H9 (cell line): ENCODE data around the gene DNAH1. TPM values are rescaled to one million over a fixed set of nuclear protein-coding genes. Genes with fewer than 3 reads are reported as not detected.

Source experiments
- DNase-seq: peaks from one replicate; pipeline ENCODE4 v3.0.0-alpha.2; 2017
- H2AFZ ChIP-seq: one replicate; pipeline ENCODE4 v1.6.1; 2013; ENCODE audit warnings: mild to moderate bottlenecking, low read length, control low read depth, moderate library complexity
- H2AK5ac ChIP-seq: 2 replicates; pipeline ENCODE4 v1.6.1; 2013; ENCODE audit warnings: low read length, control low read depth, mixed read lengths; ENCODE audit not compliant: insufficient read length
- H2BK120ac ChIP-seq: one replicate; pipeline ENCODE4 v1.6.1; 2013; ENCODE audit warnings: low read depth, mild to moderate bottlenecking, low read length, control low read depth, inconsistent platforms; ENCODE audit not compliant: poor library complexity, severe bottlenecking
- H2BK12ac ChIP-seq: 2 replicates; pipeline ENCODE4 v1.6.1; 2013; ENCODE audit warnings: low read length, control low read depth, mixed read lengths, low read depth; ENCODE audit not compliant: insufficient read length
- H2BK15ac ChIP-seq: 2 replicates; pipeline ENCODE4 v1.6.1; 2013; ENCODE audit warnings: low read depth, low read length, control low read depth
- H2BK20ac ChIP-seq: one replicate; pipeline ENCODE4 v1.6.1; 2013; ENCODE audit warnings: low read depth, mild to moderate bottlenecking, low read length, control low read depth, inconsistent platforms; ENCODE audit not compliant: poor library complexity, severe bottlenecking
- H2BK5ac ChIP-seq: 2 replicates; pipeline ENCODE4 v1.6.1; 2013; ENCODE audit warnings: low read length, control low read depth, mixed read lengths; ENCODE audit not compliant: insufficient read length
- H3K14ac ChIP-seq: 2 replicates; pipeline ENCODE4 v1.6.1; 2013; ENCODE audit warnings: low read length, control low read depth; ENCODE audit not compliant: insufficient read depth
- H3K18ac ChIP-seq: 2 replicates; pipeline ENCODE4 v1.6.1; 2013; ENCODE audit warnings: low read depth, mild to moderate bottlenecking, mixed read lengths, low read length, control low read depth; ENCODE audit not compliant: insufficient read length
- H3K23ac ChIP-seq: 2 replicates; pipeline ENCODE4 v1.6.1; 2013; ENCODE audit warnings: low read length, control low read depth, mixed read lengths, low read depth; ENCODE audit not compliant: insufficient read length
- H3K23me2 ChIP-seq: 2 replicates; pipeline ENCODE4 v1.6.1; 2013; ENCODE audit warnings: low read depth, mild to moderate bottlenecking, mixed read lengths, low read length, control low read depth; ENCODE audit not compliant: insufficient read length, poor library complexity, severe bottlenecking
- H3K27ac ChIP-seq: 2 replicates; pipeline ENCODE4 v1.5.1; 2013; ENCODE audit warnings: low read length, control low read depth, mixed read lengths, low read depth; ENCODE audit not compliant: insufficient read length
- H3K27me3 ChIP-seq: 2 replicates; pipeline ENCODE4 v1.6.1; 2013; ENCODE audit warnings: low read length, control low read depth, inconsistent platforms; ENCODE audit not compliant: insufficient read depth
- H3K4ac ChIP-seq: 2 replicates; pipeline ENCODE4 v1.6.1; 2013; ENCODE audit warnings: low read depth, mild to moderate bottlenecking, control low read depth, inconsistent platforms, low read length, moderate library complexity
- H3K4me1 ChIP-seq: 2 replicates; pipeline ENCODE4 v1.6.1; 2013; ENCODE audit warnings: low read length, control low read depth, inconsistent platforms; ENCODE audit not compliant: insufficient read depth
- H3K4me2 ChIP-seq: 2 replicates; pipeline ENCODE4 v1.6.1; 2013; ENCODE audit warnings: low read length, control low read depth, mixed read lengths; ENCODE audit not compliant: insufficient read length, insufficient read depth
- H3K56ac ChIP-seq: 2 replicates; pipeline ENCODE4 v1.6.1; 2013; ENCODE audit warnings: low read depth, mild to moderate bottlenecking, mixed read lengths, low read length, control low read depth; ENCODE audit not compliant: insufficient read length
- H3K79me1 ChIP-seq: 2 replicates; pipeline ENCODE4 v1.6.1; 2013; ENCODE audit warnings: low read depth, mild to moderate bottlenecking, moderate library complexity, low read length, control low read depth, inconsistent platforms; ENCODE audit not compliant: insufficient read depth, poor library complexity, severe bottlenecking
- H3K79me2 ChIP-seq: 2 replicates; pipeline ENCODE4 v1.6.1; 2013; ENCODE audit warnings: low read length, control low read depth, inconsistent platforms; ENCODE audit not compliant: insufficient read depth
- H3K9ac ChIP-seq: 2 replicates; pipeline ENCODE4 v1.6.1; 2013; ENCODE audit warnings: low read length, control low read depth, mixed read lengths; ENCODE audit not compliant: insufficient read length; ENCODE audit errors: extremely low read depth
- H3K9me3 ChIP-seq: one replicate; pipeline ENCODE4 v1.6.1; 2013; ENCODE audit warnings: low read depth, low read length, inconsistent platforms; ENCODE audit not compliant: control insufficient read depth
- H3T11ph ChIP-seq: one replicate; pipeline ENCODE4 v1.6.1; 2013; ENCODE audit warnings: mild to moderate bottlenecking, low read length, control low read depth, inconsistent platforms
- H4K20me1 ChIP-seq: one replicate; pipeline ENCODE4 v1.6.1; 2013; ENCODE audit not compliant: control insufficient read depth, insufficient read length, insufficient read depth
- H4K5ac ChIP-seq: 2 replicates; pipeline ENCODE4 v1.6.1; 2013; ENCODE audit warnings: low read depth, mild to moderate bottlenecking, mixed read lengths, low read length, control low read depth; ENCODE audit not compliant: insufficient read length
- H4K8ac ChIP-seq: replicated peaks from 2 replicates; pipeline ENCODE4 v1.6.1; 2013; ENCODE audit warnings: low read length, control low read depth, mixed read lengths, low read depth; ENCODE audit not compliant: insufficient read length
- H4K91ac ChIP-seq: 2 replicates; pipeline ENCODE4 v1.6.1; 2013; ENCODE audit warnings: low read depth, mild to moderate bottlenecking, moderate library complexity, mixed read lengths, low read length, control low read depth; ENCODE audit not compliant: insufficient read length
- H3K27ac Mint-ChIP-seq, 3 experiments: 2 replicates in 2 of 3; 3 replicates in 1 of 3; pipeline ENCODE4 v1.8.0; 2020 to 2021; ENCODE audit warnings: mixed read lengths in 3 of 3, mild to moderate bottlenecking in 1 of 3, moderate library complexity in 1 of 3
- H3K27me3 Mint-ChIP-seq: 2 replicates; pipeline ENCODE4 v1.8.0; 2021; ENCODE audit warnings: low read depth, mild to moderate bottlenecking, moderate library complexity, mixed read lengths
- H3K36me3 Mint-ChIP-seq, 3 experiments: 2 replicates in 2 of 3; 3 replicates in 1 of 3; pipeline ENCODE4 v1.8.0; 2020 to 2021; ENCODE audit warnings: low read depth in 3 of 3, mixed read lengths in 3 of 3; ENCODE audit not compliant: insufficient read depth in 1 of 3
- H3K4me1 Mint-ChIP-seq, 2 experiments: 2 replicates each; pipeline ENCODE4 v1.8.0; 2020; ENCODE audit warnings: mixed read lengths in 2 of 2
- H3K4me3 Mint-ChIP-seq, 2 experiments: 2 replicates in 1 of 2; 3 replicates in 1 of 2; pipeline ENCODE4 v1.8.0; 2020 to 2021; ENCODE audit warnings: mild to moderate bottlenecking in 2 of 2, mixed read lengths in 2 of 2, moderate library complexity in 1 of 2
- H3K9me3 Mint-ChIP-seq, 2 experiments: 2 replicates in 1 of 2; 3 replicates in 1 of 2; pipeline ENCODE4 v1.8.0; 2020; ENCODE audit warnings: mild to moderate bottlenecking in 2 of 2, mixed read lengths in 2 of 2, moderate library complexity in 1 of 2
- CTCF ChIP-seq: fragments of 200-600 bp; sonication (generic); conservative IDR thresholded peaks from 3 replicates; pipeline ENCODE4 v1.8.0; 2021; ENCODE audit warnings: antibody characterized with exemption, mild to moderate bottlenecking
- WGBS: extraction: QIAGEN DNeasy Blood & Tissue Kit; methylation state at CpG from one replicate; pipeline ENCODE4 v1.1.7; 2013; ENCODE audit warnings: missing lambda C conversion rate, low lambda C conversion rate, mixed read lengths; ENCODE audit not compliant: insufficient read length; ENCODE audit errors: extremely low coverage; 5-methylcytosine and 5-hydroxymethylcytosine counted together
- total RNA-seq: library from RNA; stranded (reverse); gene quantifications from 2 replicates; pipeline ENCODE4 v1.2.1, GENCODE V29; 2021

DNAH1 gene
- total RNA-seq, 1 experiment from 2014 or later, result 2.0 TPM

DNA sequence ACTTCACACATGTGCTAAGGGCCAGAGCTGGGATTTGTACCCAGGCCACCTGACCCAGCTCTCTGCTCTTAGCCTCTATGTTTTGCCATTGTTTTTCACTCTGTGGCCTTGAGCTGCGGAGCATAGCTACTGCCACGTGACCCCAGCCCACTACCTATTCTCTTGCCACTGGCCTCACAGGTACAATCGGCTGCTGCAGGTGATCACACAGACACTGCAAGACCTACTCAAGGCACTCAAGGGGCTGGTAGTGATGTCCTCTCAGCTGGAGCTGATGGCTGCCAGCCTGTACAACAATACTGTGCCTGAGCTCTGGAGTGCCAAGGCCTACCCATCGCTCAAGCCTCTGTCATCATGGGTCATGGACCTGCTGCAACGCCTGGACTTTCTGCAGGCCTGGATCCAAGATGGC is 82.6 kb downstream of the DNAH1 start:
- Histone ChIP-seq H3K56ac (no peak overlapping the region), H2BK120ac (no peak overlapping the region), H3K23ac (no peak overlapping the region), H4K8ac (no peak overlapping the region), H2BK15ac (no peak overlapping the region), H3K14ac (no peak overlapping the region), H3K23me2 (no peaks in the 10 kb centered on the region), H3K9ac (no peak overlapping the region), H4K91ac (no peak overlapping the region), H2AK5ac (no peak overlapping the region), H4K20me1 (no peaks in the 10 kb centered on the region), H3K27ac (no peak overlapping the region), H3K4me2 (no peak overlapping the region), H2BK20ac (no peak overlapping the region), H3T11ph (no peak overlapping the region), H3K18ac (no peak overlapping the region), H3K79me1 (no peaks in the 10 kb centered on the region), H2BK12ac (no peak overlapping the region), H3K79me2 (no peaks in the 10 kb centered on the region), H4K5ac (no peak overlapping the region), H3K27me3 (no peaks in the 10 kb centered on the region), H3K4me1 (no peaks in the 10 kb centered on the region), H3K9me3 (no peaks in the 10 kb centered on the region), H2AFZ (no peak overlapping the region), H3K4ac (no peak overlapping the region), H2BK5ac (no peak overlapping the region)
- Mint-ChIP-seq H3K27me3 (peaks cover 9% of the 10 kb centered on the region), H3K4me1 (no peaks in the 10 kb centered on the region), H3K4me3 (no peak overlapping the region), H3K36me3 (peaks cover 16 to 32% (median 24%) of the 10 kb centered on the region in 3 experiments; a peak in 6 of 7 replicates), H3K27ac (peak overlapping the region in 1 of 3 experiments; percentile 18; a peak in 1 of 7 replicates), H3K9me3 (no peaks in the 10 kb centered on the region)
- no CpG with 5 or more reads among the region's 5 CpGs for WGBS
- TF ChIP-seq CTCF, result no peak
- DNase-seq, result no peak
